GM12874 (cell line): ENCODE measurements around the gene FMC1.
A peak's percentile ranks its signal among the peaks of the same experiment; 100 is the strongest.

Experiments used
- CTCF ChIP-seq: IDR thresholded peaks from 2 replicates; pipeline ENCODE4 v1.5.1; 2011; ENCODE audit warnings: low read depth, mild to moderate bottlenecking, control low read depth, low read length, moderate library complexity; ENCODE audit not compliant: insufficient read depth

FMC1 gene

GRCh38 chr7:139341058-139341775 lies at the start of gene FMC1:
FMC1 (plus strand) TSS chr7:139341337; CDS start chr7:139341385, 48 bp downstream.
- peak; percentile 22; the same call in 1 of the 2 replicates for TF ChIP-seq CTCF

- no peak for TF ChIP-seq CTCF
Measured at GRCh38 chr7:139292821-139293220, 48.3 kb upstream of the FMC1 start.

GRCh38 chr7:139293534-139293933 lies 47.6 kb upstream of the FMC1 start:
- TF ChIP-seq CTCF: no peak

GRCh38 chr7:139294241-139294640 lies 46.9 kb upstream of the FMC1 start:
- TF ChIP-seq CTCF: no peak

- TF ChIP-seq CTCF: no peak
Measured at GRCh38 chr7:139294951-139295575, 46.1 kb upstream of the FMC1 start.

- TF ChIP-seq CTCF: no peak
Measured at GRCh38 chr7:139297795-139298194, 43.3 kb upstream of the FMC1 start.

- no peak for TF ChIP-seq CTCF
Measured at GRCh38 chr7:139299296-139299695, 41.8 kb upstream of the FMC1 start.
